ENCODE measurements around the gene TNS4. TPM values are rescaled to one million over a fixed set of nuclear protein-coding genes. Genes with fewer than 3 reads are reported as not detected.
"Not testable (repeated sequence)": the region's sequence is repeated elsewhere in the genome, so short reads cannot be mapped to it uniquely, and the experiment has no call there.

Gene TNS4
- total RNA-seq, 4 donors from 2014 or later, result 413 to 1,865 (median 485) TPM

GRCh38 chr17:40547079-40547784 lies 45.8 kb upstream of the TNS4 start:
- no peak overlapping the region for H3K4me3 ChIP-seq (ENCODE audit: low read depth, poor library complexity, severe bottlenecking)
- intact Hi-C loops (cut with DNase I; ENCODE audit: low total_unique reads), result loop anchor here (5.0 kb wide), 1 partner anchor 1815 kb away; the partner anchor contains the start of gene CISD3
- TF ChIP-seq CTCF (IDR thresholded peaks at IDR 0.05), result no peak
- TF ChIP-seq POLR2A (IDR thresholded peaks at IDR 0.05), result no peak
- DNase-seq (ENCODE audit: low spot score in 2 of 2), result peak; percentile 40 to 82
- WGBS, 2 donors, result 55 to 73% methylated on average over 11 of the region's 11 CpGs

- WGBS, 2 donors, result 87% methylated on average over 4 of the region's 4 CpGs
- intact Hi-C loops (cut with DNase I; ENCODE audit: low total_unique reads), result loop anchor here (5.0 kb wide), 1 partner anchor 1814 kb away; the partner anchor contains the start of gene CISD3
- DNase-seq (ENCODE audit: low spot score in 2 of 2); H3K4me3 ChIP-seq (ENCODE audit: low read depth, poor library complexity, severe bottlenecking): not testable (repeated sequence)
Measured at GRCh38 chr17:40546497-40546896, 45.1 kb upstream of the TNS4 start.

- 93 to 94% methylated on average over 11 of the region's 11 CpGs for WGBS, 2 donors
- peak in 1 of 2 donors; percentile 69 for DNase-seq (ENCODE audit: low spot score in 2 of 2)
- TF ChIP-seq POLR2A (IDR thresholded peaks at IDR 0.05) (no peak), CTCF (IDR thresholded peaks at IDR 0.05) (no peak)
- intact Hi-C loops (cut with DNase I; ENCODE audit: low total_unique reads), result loop anchor here (5.0 kb wide), 1 partner anchor 1813 kb away; the partner anchor contains the start of gene CISD3
- H3K4me3 ChIP-seq (ENCODE audit: low read depth, poor library complexity, severe bottlenecking), result no peak overlapping the region
Measured at GRCh38 chr17:40545660-40546059, 44.2 kb upstream of the TNS4 start.

- DNase-seq (ENCODE audit: low spot score in 2 of 2), result peak; percentile 79 to 96
- intact Hi-C loops (cut with DNase I; ENCODE audit: low total_unique reads), result no loop called here
- no peak overlapping the region for H3K4me3 ChIP-seq (ENCODE audit: low read depth, poor library complexity, severe bottlenecking)
- WGBS, 2 donors, result 44 to 57% methylated on average over 12 to 14 of the region's 14 CpGs
- TF ChIP-seq POLR2A (IDR thresholded peaks at IDR 0.05) (no peak), CTCF (IDR thresholded peaks at IDR 0.05) (no peak)
Measured at GRCh38 chr17:40542558-40543411, 41.4 kb upstream of the TNS4 start.

GRCh38 chr17:40541873-40542557 lies 40.6 kb upstream of the TNS4 start:
- intact Hi-C loops (cut with DNase I; ENCODE audit: low total_unique reads), result no loop called here
- WGBS, 2 donors, result 54 to 59% methylated on average over 18 of the region's 18 CpGs

More at GRCh38 chr17:40541873-40542557, 40.6 kb upstream of the TNS4 start:
- H3K4me3 ChIP-seq (ENCODE audit: low read depth, poor library complexity, severe bottlenecking), result no peak overlapping the region
- TF ChIP-seq POLR2A (IDR thresholded peaks at IDR 0.05) (no peak), CTCF (IDR thresholded peaks at IDR 0.05) (no peak)
- DNase-seq (ENCODE audit: low spot score in 2 of 2), result peak in 1 of 2 donors; percentile 84

Measured in lower leg skin (tissue), 4 donors.